ENCODE results near the gene VEPH1. TPM values are rescaled to one million over a fixed set of nuclear protein-coding genes. Genes with fewer than 3 reads are reported as not detected.
A peak's percentile ranks its signal among the peaks of the same experiment; 100 is the strongest.

The VEPH1 gene
- total RNA-seq (2021; ENCODE audit: unreplicated experiment) (0.51 TPM), Bru-seq, nascent RNA (percentile 11 among the genes with signal in this experiment), BruChase-seq, experiment 1, labeled RNA remaining after a 2-hour chase (percentile 8 among the genes with signal in this experiment), BruChase-seq, experiment 2, labeled RNA remaining after a 6-hour chase (percentile 6 among the genes with signal in this experiment)
- polyA plus RNA-seq (2012; ENCODE audit: insufficient read length): not detected
- long read RNA-seq, partial matches to known transcripts: 0 of 1 reads
- long read RNA-seq, other reads (novel, unspliced or antisense): 1 of 1 reads

- H3K4me1 ChIP-seq (ENCODE audit: control insufficient read depth, insufficient read depth, low read length): peaks cover 11% of the 10 kb centered on the region
- intact Hi-C loops (cut with micrococcal nuclease; ENCODE audit: unreplicated experiment) (no loop called here), in situ Hi-C loops (cut with HindIII; ENCODE audit: low pct_unique_long_range_greater_than_20kb, low sequenced_read_pairs) (no loop called here)
- no TSS peak for BruUV-seq (replicated peaks)
- CTCF ChIA-PET: no interaction called here
- H3K36me3 ChIP-seq (ENCODE audit: control insufficient read depth, insufficient read depth, low read length): no peaks in the 10 kb centered on the region
- H3K27ac ChIP-seq (ENCODE audit: low read length): no peak within 1 kb of the TSS
- DNase-seq (ENCODE audit: low read depth, low spot score): no peak
- H3K27me3 ChIP-seq (ENCODE audit: control insufficient read depth, insufficient read depth, low read length): peaks cover 19% of the 10 kb centered on the region
- no peak within 1 kb of the TSS for H3K4me3 ChIP-seq (ENCODE audit: low read depth in 2 of 2, low read length in 2 of 2)
- ATAC-seq: no peak
- POLR2A ChIA-PET: no interaction called here
- H3K9me3 ChIP-seq (ENCODE audit: control insufficient read depth, insufficient read depth, low read depth, low read length): no peaks in the 10 kb centered on the region
- TF ChIP-seq CTCF (IDR thresholded peaks at IDR 0.05) (no peak), SIN3A (IDR thresholded peaks at IDR 0.05; ENCODE audit: borderline replicate concordance, insufficient read depth, low read depth, low read length) (no peak), POLR2AphosphoS5 (IDR thresholded peaks at IDR 0.05; ENCODE audit: low read depth, low read length) (no peak), TCF7L2 (IDR thresholded peaks at IDR 0.05; ENCODE audit: low read depth, low read length) (no peak), REST (IDR thresholded peaks at IDR 0.05; ENCODE audit: insufficient read depth in 1 of 2, low read depth in 2 of 2, low read length in 1 of 2) (no peak)
These were observed at the start of gene VEPH1 for GRCh38 chr3:157502916-157503595. TSS of gene VEPH1 (minus strand) at chr3:157503416. CDS start at chr3:157495349, 8,067 bp downstream.

- POLR2A ChIA-PET: no interaction called here
- no peak overlapping the region for H3K4me3 ChIP-seq (ENCODE audit: low read depth in 2 of 2, low read length in 2 of 2)
- no peaks in the 10 kb centered on the region for H3K36me3 ChIP-seq (ENCODE audit: control insufficient read depth, insufficient read depth, low read length)
- in situ Hi-C loops (cut with HindIII; ENCODE audit: low pct_unique_long_range_greater_than_20kb, low sequenced_read_pairs): no loop called here
- H3K4me1 ChIP-seq (ENCODE audit: control insufficient read depth, insufficient read depth, low read length): no peaks in the 10 kb centered on the region
- intact Hi-C loops (cut with micrococcal nuclease; ENCODE audit: unreplicated experiment): no loop called here
- CTCF ChIA-PET: no interaction called here
- no peaks in the 10 kb centered on the region for H3K27me3 ChIP-seq (ENCODE audit: control insufficient read depth, insufficient read depth, low read length)
- peaks cover 2% of the 10 kb centered on the region; the same call in 1 of the 2 replicates for H3K9me3 ChIP-seq (ENCODE audit: control insufficient read depth, insufficient read depth, low read depth, low read length)
- no TSS peak for BruUV-seq (replicated peaks)
- TF ChIP-seq POLR2AphosphoS5 (IDR thresholded peaks at IDR 0.05; ENCODE audit: low read depth, low read length) (no peak), SIN3A (IDR thresholded peaks at IDR 0.05; ENCODE audit: borderline replicate concordance, insufficient read depth, low read depth, low read length) (no peak), TCF7L2 (IDR thresholded peaks at IDR 0.05; ENCODE audit: low read depth, low read length) (no peak), REST (IDR thresholded peaks at IDR 0.05; ENCODE audit: insufficient read depth in 1 of 2, low read depth in 2 of 2, low read length in 1 of 2) (no peak), CTCF (IDR thresholded peaks at IDR 0.05) (no peak)
- no peak for DNase-seq (ENCODE audit: low read depth, low spot score)
- no peak for ATAC-seq
- H3K27ac ChIP-seq (ENCODE audit: low read length): no peak overlapping the region
These were observed 48.7 kb upstream of the VEPH1 start for GRCh38 chr3:157551961-157552360.
